Activated T-helper 2 cell treated with anti-CD3 and anti-CD28 coated beads, Interferon-gamma antibody, Interleukin-2, Interleukin-4, amounts not matched to agents 10 μg/mL and 5 μg/mL and 100 μg/mL, durations not matched to agents 14 hours and 24 hours and 36 hours (primary cell): Measurements from ENCODE around the gene KBTBD3. TPM values are rescaled to one million over a fixed set of nuclear protein-coding genes. Genes with fewer than 3 reads are reported as not detected.
A peak's percentile ranks its signal among the peaks of the same experiment; 100 is the strongest.

Experiments
- DNase-seq: peaks from one replicate; pipeline ENCODE4 v3.0.0; 2021; ENCODE audit warnings: low spot score
- H3K27ac Mint-ChIP-seq: one replicate; pipeline ENCODE4 v1.8.0; 2021; ENCODE audit warnings: mixed read lengths
- H3K27me3 Mint-ChIP-seq: one replicate; pipeline ENCODE4 v1.8.0; 2021; ENCODE audit warnings: low read depth, mixed read lengths
- H3K36me3 Mint-ChIP-seq: one replicate; pipeline ENCODE4 v1.8.0; 2021; ENCODE audit warnings: low read depth, mixed read lengths
- H3K4me1 Mint-ChIP-seq: one replicate; pipeline ENCODE4 v1.8.0; 2021; ENCODE audit warnings: low read depth, mixed read lengths
- H3K4me3 Mint-ChIP-seq: one replicate; pipeline ENCODE4 v1.8.0; 2021; ENCODE audit warnings: low read depth, mild to moderate bottlenecking, moderate library complexity, mixed read lengths
- H3K9me3 Mint-ChIP-seq: one replicate; pipeline ENCODE4 v1.8.0; 2021; ENCODE audit warnings: mixed read lengths
- intact Hi-C: fragments of 100-400 bp; cut with micrococcal nuclease; formaldehyde crosslinking; loops from one replicate; pipeline ENCODE4 v1.15.1; 2023
- total RNA-seq: library from RNA; stranded (reverse); gene quantifications from 2 replicates; pipeline ENCODE4 v1.2.3, GENCODE V29; 2022

Gene KBTBD3
- total RNA-seq, 1 donor from 2014 or later, result 8.9 TPM

DNA sequence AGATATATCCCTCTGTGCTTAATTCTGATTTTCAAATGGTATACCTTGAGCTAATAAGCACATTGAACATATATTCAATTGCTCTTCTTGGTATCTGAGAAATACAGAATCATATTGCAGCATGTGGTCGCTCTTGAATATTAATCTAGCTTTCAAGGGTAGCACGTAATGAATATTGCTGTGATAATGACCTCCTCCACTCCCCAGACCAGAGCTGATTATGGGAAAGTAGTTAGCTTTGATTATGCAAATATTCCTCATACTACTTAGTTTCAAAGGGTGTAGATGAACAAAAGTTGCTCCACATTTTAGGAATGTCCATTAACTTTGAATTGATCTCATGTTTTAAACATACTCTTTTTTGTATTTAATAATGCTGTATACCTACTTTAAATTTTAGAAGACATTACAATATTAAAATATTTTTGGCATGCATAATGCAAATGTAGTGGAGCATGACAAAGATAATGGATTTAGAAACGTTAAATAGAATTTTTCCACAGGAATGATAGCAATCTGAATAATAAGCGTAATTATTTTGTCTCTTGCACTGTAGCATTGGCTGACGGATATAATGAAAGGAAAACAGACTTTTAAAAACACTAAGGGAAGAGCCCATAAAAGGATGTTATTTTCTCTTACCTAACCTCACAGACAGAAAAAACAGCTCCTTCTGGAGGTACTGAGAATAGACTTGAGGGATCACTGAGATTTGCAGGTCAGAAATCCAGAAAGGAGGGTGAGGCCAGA, 27.2 kb downstream of the KBTBD3 start:
- H3K4me1 Mint-ChIP-seq, result no peaks in the 10 kb centered on the region
- H3K27me3 Mint-ChIP-seq, result peaks cover 2% of the 10 kb centered on the region

DNA sequence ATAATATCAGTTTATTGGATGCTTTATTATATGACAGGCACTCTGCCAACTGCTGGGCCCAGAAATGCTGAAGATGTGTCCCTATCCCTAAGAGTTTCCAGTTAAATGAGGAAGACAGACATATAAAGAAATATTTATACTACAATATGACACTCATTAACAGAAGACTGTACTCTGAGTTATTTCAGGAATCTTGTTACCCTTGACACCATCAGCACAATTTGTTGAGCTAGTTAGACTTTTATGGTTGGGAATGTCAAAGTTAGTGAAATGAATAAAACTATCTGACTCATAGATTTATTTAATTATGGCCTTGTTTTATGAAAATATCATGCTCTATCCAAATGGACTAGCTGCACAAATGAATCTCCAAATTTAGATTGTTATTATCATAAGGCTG, 29.5 kb downstream of the KBTBD3 start:
- H3K4me3 Mint-ChIP-seq, result no peak overlapping the region
- no peaks in the 10 kb centered on the region for H3K9me3 Mint-ChIP-seq
- H3K36me3 Mint-ChIP-seq, result no peaks in the 10 kb centered on the region
- peaks cover 2% of the 10 kb centered on the region for H3K27me3 Mint-ChIP-seq
- DNase-seq, result no peak
- no peak overlapping the region for H3K27ac Mint-ChIP-seq
- H3K4me1 Mint-ChIP-seq, result no peaks in the 10 kb centered on the region
- intact Hi-C loops, result no loop called here

More for the DNA sequence above, 27.2 kb downstream of the KBTBD3 start:
- Mint-ChIP-seq H3K27ac (no peak overlapping the region), H3K4me3 (no peak overlapping the region), H3K36me3 (no peaks in the 10 kb centered on the region), H3K9me3 (no peaks in the 10 kb centered on the region)
- intact Hi-C loops, result no loop called here
- no peak for DNase-seq

GRCh38 chr11:106043540-106043939, 33.6 kb downstream of the KBTBD3 start:
- H3K4me1 Mint-ChIP-seq, result no peaks in the 10 kb centered on the region
- H3K4me3 Mint-ChIP-seq, result no peak overlapping the region
- intact Hi-C loops, result no loop called here
- H3K9me3 Mint-ChIP-seq, result no peaks in the 10 kb centered on the region
- no peaks in the 10 kb centered on the region for H3K36me3 Mint-ChIP-seq
- no peak overlapping the region for H3K27ac Mint-ChIP-seq
- no peaks in the 10 kb centered on the region for H3K27me3 Mint-ChIP-seq
- DNase-seq, result no peak

DNA sequence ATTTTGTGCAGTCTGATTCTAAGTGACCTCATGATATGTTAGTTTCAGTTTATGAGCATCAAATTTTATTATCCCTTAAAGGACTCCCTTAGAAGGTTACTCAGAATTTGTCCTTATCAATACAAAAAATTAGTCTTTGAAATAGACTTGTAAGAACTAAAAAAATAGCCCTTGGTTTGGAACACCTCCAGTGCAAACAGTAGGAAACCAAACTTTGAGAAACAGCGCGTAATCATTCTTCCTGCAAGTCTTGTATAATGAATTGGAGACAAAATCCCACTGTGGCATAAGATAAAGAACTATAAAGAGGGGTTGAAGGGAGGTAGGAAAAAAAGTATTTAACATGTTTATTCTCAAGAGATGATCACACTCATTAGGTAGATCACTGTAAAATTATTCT, 44.3 kb downstream of the KBTBD3 start:
- Mint-ChIP-seq H3K36me3 (no peaks in the 10 kb centered on the region), H3K4me3 (no peak overlapping the region), H3K27ac (no peak overlapping the region), H3K9me3 (no peaks in the 10 kb centered on the region), H3K4me1 (peaks cover 6% of the 10 kb centered on the region), H3K27me3 (peaks cover 12% of the 10 kb centered on the region)
- intact Hi-C loops, result no loop called here
- no peak for DNase-seq

GRCh38 chr11:106031936-106032335, 45.2 kb downstream of the KBTBD3 start:
- Mint-ChIP-seq H3K27ac (no peak overlapping the region), H3K36me3 (no peaks in the 10 kb centered on the region), H3K4me3 (no peak overlapping the region), H3K27me3 (peaks cover 16% of the 10 kb centered on the region), H3K9me3 (peaks cover 8% of the 10 kb centered on the region), H3K4me1 (peaks cover 6% of the 10 kb centered on the region)
- DNase-seq, result no peak
- intact Hi-C loops, result no loop called here

DNA sequence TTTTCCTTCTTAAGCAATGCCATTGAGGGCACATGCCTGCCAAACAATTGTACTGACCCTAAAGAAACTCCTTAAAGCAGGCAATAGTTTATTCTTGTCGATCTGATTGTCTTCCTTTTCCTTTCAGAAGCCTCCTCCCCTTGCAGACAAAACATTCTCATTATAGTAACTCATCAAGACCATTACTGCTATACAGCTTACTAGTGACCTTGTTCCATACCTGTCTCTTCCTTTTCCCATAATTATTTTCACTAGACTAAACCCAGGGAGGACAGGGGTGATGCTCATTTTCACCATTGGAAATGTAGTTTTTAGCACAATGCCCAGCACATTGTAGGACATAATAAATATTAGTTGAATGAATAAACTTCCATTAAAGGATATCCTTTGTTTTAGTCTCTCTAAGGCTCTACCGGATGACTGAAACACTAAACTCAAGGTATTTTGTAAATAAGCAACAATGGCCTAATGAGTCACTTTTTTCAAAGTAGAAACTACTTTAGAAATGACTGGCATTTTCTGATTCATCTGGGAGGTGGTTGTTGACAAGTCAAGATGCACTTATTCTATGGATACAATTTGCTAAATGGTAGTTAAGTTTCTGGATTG, 45.8 kb downstream of the KBTBD3 start:
- intact Hi-C loops, result no loop called here
- Mint-ChIP-seq H3K27ac (no peak overlapping the region), H3K4me1 (peaks cover 6% of the 10 kb centered on the region), H3K27me3 (peaks cover 16% of the 10 kb centered on the region), H3K9me3 (peaks cover 9% of the 10 kb centered on the region), H3K36me3 (no peaks in the 10 kb centered on the region), H3K4me3 (no peak overlapping the region)
- DNase-seq, result no peak

GRCh38 chr11:106030609-106031008, 46.5 kb downstream of the KBTBD3 start:
- intact Hi-C loops, result no loop called here
- Mint-ChIP-seq H3K4me1 (peaks cover 6% of the 10 kb centered on the region), H3K27me3 (peaks cover 16% of the 10 kb centered on the region), H3K4me3 (no peak overlapping the region), H3K9me3 (peaks cover 9% of the 10 kb centered on the region), H3K36me3 (no peaks in the 10 kb centered on the region), H3K27ac (no peak overlapping the region)
- no peak for DNase-seq

DNA sequence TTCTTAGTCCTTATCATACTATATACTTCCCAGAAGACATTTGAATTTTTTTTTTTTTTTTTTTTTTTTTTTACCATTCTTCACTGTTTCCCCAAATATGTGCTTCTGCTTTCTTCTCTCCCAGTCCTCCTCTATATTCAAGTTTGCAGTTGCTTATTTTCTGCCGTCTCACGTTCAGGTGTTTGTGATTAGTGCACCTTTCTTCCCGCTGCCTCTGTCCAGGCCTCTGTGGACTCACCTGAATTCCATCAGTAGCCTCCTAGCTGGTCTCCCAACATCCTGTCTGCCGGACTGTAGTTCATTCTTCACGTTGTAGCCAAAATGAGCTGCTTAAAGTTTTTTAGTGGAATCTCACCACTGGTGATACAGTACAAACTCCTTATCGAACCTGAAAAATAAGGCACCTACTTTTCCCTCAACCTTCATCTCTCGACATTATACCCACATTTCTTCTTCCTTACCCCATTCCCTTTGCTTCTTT, 54.3 kb downstream of the KBTBD3 start:
- peak overlapping the region; percentile 72 for H3K27ac Mint-ChIP-seq
- peaks cover 19% of the 10 kb centered on the region for H3K36me3 Mint-ChIP-seq
- H3K4me1 Mint-ChIP-seq, result peaks cover 35% of the 10 kb centered on the region
- peaks cover 4% of the 10 kb centered on the region for H3K27me3 Mint-ChIP-seq
- peak overlapping the region; percentile 89 for H3K4me3 Mint-ChIP-seq
- intact Hi-C loops, result loop anchor here (1.0 to 5.0 kb wide), 2 partner anchors 39 to 54 kb away; partner anchors contain the start of genes AASDHPPT and KBTBD3
- no peak for DNase-seq
- peaks cover 9% of the 10 kb centered on the region for H3K9me3 Mint-ChIP-seq

DNA sequence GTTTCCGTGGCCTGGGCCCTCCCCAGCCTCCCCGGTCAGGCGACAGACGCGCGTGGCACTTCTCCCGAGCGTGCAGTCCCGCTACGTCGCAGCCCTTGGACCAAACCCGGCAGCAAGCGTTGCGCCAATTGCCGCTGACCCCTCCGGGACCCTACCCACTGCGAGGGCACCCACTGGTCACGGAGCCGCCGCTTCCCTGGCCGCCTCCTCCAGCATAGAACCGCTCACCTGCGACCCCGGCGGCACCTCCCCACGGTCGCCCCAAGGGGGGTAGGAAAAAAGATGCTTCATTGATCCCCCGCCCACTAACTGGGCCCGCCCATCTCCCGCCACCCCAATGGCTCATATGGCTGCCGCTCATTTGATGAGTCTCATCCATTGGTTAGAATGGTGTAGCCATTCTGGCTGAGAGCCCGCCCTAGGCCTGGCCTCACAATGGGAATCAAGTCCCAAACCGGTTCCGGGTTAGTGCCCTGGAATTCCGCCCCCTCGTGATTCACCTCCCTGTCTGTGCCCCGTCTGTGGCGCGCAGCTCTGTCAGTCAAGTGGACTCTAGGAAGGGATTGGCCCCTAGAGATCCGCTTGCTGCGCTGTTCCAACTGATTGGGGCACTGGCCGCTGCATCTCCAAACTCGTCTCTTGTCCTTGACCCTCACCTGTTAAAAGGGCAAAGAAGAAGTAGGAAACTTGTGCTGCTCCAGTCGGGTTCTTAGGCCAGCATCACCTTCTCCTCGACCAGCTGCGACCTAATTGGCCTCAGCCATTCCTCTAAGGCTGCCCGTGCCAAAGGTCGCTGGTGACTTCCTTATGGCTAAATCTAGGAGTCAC, 55.0 kb downstream of the KBTBD3 start, which contains the start of gene MSANTD4:
Gene MSANTD4 (minus strand): TSS at position 274 of the 828 bp plus-strand sequence. CDS start 11,323 bp downstream, outside the sequence.
- Mint-ChIP-seq H3K27ac (peak within 1 kb of the TSS; percentile 90), H3K9me3 (peaks cover 3% of the 10 kb centered on the region), H3K4me3 (peak within 1 kb of the TSS; percentile 89), H3K27me3 (peaks cover 2% of the 10 kb centered on the region), H3K36me3 (peaks cover 19% of the 10 kb centered on the region), H3K4me1 (peaks cover 36% of the 10 kb centered on the region)
- peak; percentile 96 for DNase-seq
- intact Hi-C loops, result loop anchor here (1.0 to 5.0 kb wide), 2 partner anchors 40 to 55 kb away; partner anchors contain the start of genes AASDHPPT and KBTBD3

- H3K4me3 Mint-ChIP-seq, result peak overlapping the region; percentile 89
- peaks cover 23% of the 10 kb centered on the region for H3K36me3 Mint-ChIP-seq
- peak overlapping the region; percentile 90 for H3K27ac Mint-ChIP-seq
- DNase-seq, result no peak
- H3K27me3 Mint-ChIP-seq, result no peaks in the 10 kb centered on the region
- no peaks in the 10 kb centered on the region for H3K9me3 Mint-ChIP-seq
- peaks cover 40% of the 10 kb centered on the region for H3K4me1 Mint-ChIP-seq
- intact Hi-C loops, result loop anchor here (5.0 kb wide), 1 partner anchor 41 kb away; no protein-coding TSS in a partner anchor
Observed at GRCh38 chr11:106021181-106021966, 55.8 kb downstream of the KBTBD3 start.

GRCh38 chr11:106017093-106017492, 60.1 kb downstream of the KBTBD3 start:
- peaks cover 43% of the 10 kb centered on the region for H3K36me3 Mint-ChIP-seq
- no peaks in the 10 kb centered on the region for H3K9me3 Mint-ChIP-seq
- H3K27ac Mint-ChIP-seq, result no peak overlapping the region
- intact Hi-C loops, result no loop called here
- H3K4me3 Mint-ChIP-seq, result no peak overlapping the region
- H3K27me3 Mint-ChIP-seq, result no peaks in the 10 kb centered on the region
- peaks cover 43% of the 10 kb centered on the region for H3K4me1 Mint-ChIP-seq
- DNase-seq, result no peak

DNA sequence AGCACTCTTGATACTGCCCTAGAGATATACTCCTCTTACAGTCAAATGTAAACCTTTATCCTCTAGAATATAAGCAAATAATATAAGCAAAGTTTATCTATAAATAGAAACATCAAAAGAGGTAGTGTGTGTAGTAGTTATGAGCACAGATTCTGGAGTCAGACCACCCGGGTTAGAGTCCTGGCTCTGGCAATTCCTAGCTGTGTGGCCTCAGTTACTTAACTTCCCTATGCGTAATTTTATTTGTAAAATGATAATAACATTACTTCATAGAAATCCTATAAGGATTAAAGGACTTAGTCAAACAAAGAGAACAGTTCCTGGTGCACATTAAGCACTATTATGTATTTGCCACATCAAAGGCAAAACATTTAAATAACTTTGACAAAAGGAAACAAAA, 62.1 kb downstream of the KBTBD3 start:
- no peak for DNase-seq
- Mint-ChIP-seq H3K4me3 (no peak overlapping the region), H3K4me1 (peaks cover 33% of the 10 kb centered on the region), H3K36me3 (peaks cover 50% of the 10 kb centered on the region), H3K27me3 (no peaks in the 10 kb centered on the region), H3K9me3 (peaks cover 3% of the 10 kb centered on the region), H3K27ac (no peak overlapping the region)
- intact Hi-C loops, result no loop called here
